H1 (cell line): ENCODE measurements around the gene USPL1. TPM values are rescaled to one million over a fixed set of nuclear protein-coding genes. Genes with fewer than 3 reads are reported as not detected.

Experiments used
- CTCF ChIA-PET: fragments of 300-600 bp; sonication (Branson Sonifier 250); formaldehyde crosslinking; loops from one replicate; lab custom pipeline; 2021; ENCODE audit not compliant: partially characterized antibody; lab: Charles Lee
- POLR2A ChIA-PET: fragments of 300-600 bp; sonication (Branson Sonifier 250); formaldehyde crosslinking; loops from one replicate; lab custom pipeline; 2021; ENCODE audit warnings: inconsistent platforms; ENCODE audit not compliant: partially characterized antibody; lab: Charles Lee
- DNase-seq, 2 experiments: peaks; one replicate each; pipeline versions ENCODE4 v3.0.0 to v3.0.0-alpha.2; 2010 to 2022; ENCODE audit warnings: low spot score in 2 of 2, low read depth in 1 of 2, mixed read lengths in 1 of 2
- FAIRE-seq: peaks from 2 replicates; lab custom pipeline; 2011; peaks lifted over from hg19 to GRCh38; lab: Jason Lieb, UNC
- H2AFZ ChIP-seq: 2 replicates; pipeline ENCODE4 v1.8.1; 2012; ENCODE audit warnings: low read length, inconsistent platforms
- H2AK5ac ChIP-seq: 2 replicates; pipeline ENCODE4 v1.6.1; 2013; ENCODE audit warnings: low read depth, low read length
- H2BK120ac ChIP-seq: replicated peaks from 2 replicates; pipeline ENCODE3; 2013; ENCODE audit warnings: low read depth, low read length, inconsistent platforms
- H2BK12ac ChIP-seq: 2 replicates; pipeline ENCODE4 v1.6.1; 2013; ENCODE audit warnings: low read depth, low read length
- H2BK15ac ChIP-seq: 2 replicates; pipeline ENCODE4 v1.6.1; 2013; ENCODE audit warnings: low read length
- H2BK20ac ChIP-seq: 2 replicates; pipeline ENCODE4 v1.6.1; 2013; ENCODE audit warnings: low read length
- H2BK5ac ChIP-seq: 2 replicates; pipeline ENCODE4 v1.6.1; 2013; ENCODE audit warnings: low read depth, low read length
- H3K14ac ChIP-seq: 2 replicates; pipeline ENCODE4 v1.6.1; 2013; ENCODE audit warnings: inconsistent platforms; ENCODE audit not compliant: insufficient read length
- H3K18ac ChIP-seq: 2 replicates; pipeline ENCODE4 v1.6.1; 2013; ENCODE audit warnings: low read length; ENCODE audit errors: extremely low read depth
- H3K23ac ChIP-seq: 2 replicates; pipeline ENCODE4 v1.6.1; 2013; ENCODE audit warnings: inconsistent platforms; ENCODE audit not compliant: insufficient read length
- H3K23me2 ChIP-seq: 2 replicates; pipeline ENCODE4 v1.6.1; 2013; ENCODE audit warnings: low read depth, low read length
- H3K27ac ChIP-seq: 2 replicates; pipeline ENCODE4 v1.6.1; 2011; ENCODE audit warnings: low read depth, low read length, inconsistent platforms
- H3K27me3 ChIP-seq, 4 experiments: replicated peaks in 1 of 4; 1 replicate in 1 of 4; 2 replicates in 3 of 4; pipeline versions ENCODE4 v1.6.1 to v1.8.1; 2011 to 2013; ENCODE audit warnings: low read length in 3 of 4, mild to moderate bottlenecking in 3 of 4, inconsistent platforms in 2 of 4, mixed read lengths in 2 of 4, moderate library complexity in 1 of 4; ENCODE audit not compliant: control insufficient read depth in 3 of 4, insufficient read depth in 3 of 4; ENCODE audit errors: extremely low read depth in 1 of 4
- H3K36me3 ChIP-seq, 4 experiments: 2 replicates each; pipeline versions ENCODE4 v1.6.1 to v1.8.1; 2011 to 2013; ENCODE audit warnings: mild to moderate bottlenecking in 4 of 4, low read length in 3 of 4, moderate library complexity in 2 of 4, control low read depth in 1 of 4, inconsistent platforms in 1 of 4; ENCODE audit not compliant: insufficient read depth in 4 of 4, control insufficient read depth in 2 of 4
- H3K4ac ChIP-seq: replicated peaks from 2 replicates; pipeline ENCODE3; 2013; ENCODE audit warnings: low read length, low read depth, mixed read lengths, inconsistent platforms; ENCODE audit not compliant: insufficient read length
- H3K4me1 ChIP-seq, 4 experiments: replicated peaks in 1 of 4; 1 replicate in 1 of 4; 2 replicates in 3 of 4; pipeline versions ENCODE4 v1.6.1 to v1.8.1; 2011 to 2013; ENCODE audit warnings: low read length in 3 of 4, inconsistent platforms in 2 of 4, mixed read lengths in 1 of 4; ENCODE audit not compliant: insufficient read depth in 4 of 4, control insufficient read depth in 3 of 4
- H3K4me2 ChIP-seq, 2 experiments: 2 replicates each; pipeline versions ENCODE4 v1.6.1 to v1.8.1; 2011 to 2013; ENCODE audit warnings: low read depth in 2 of 2, low read length in 2 of 2, control low read depth in 1 of 2, inconsistent platforms in 1 of 2, mild to moderate bottlenecking in 1 of 2; ENCODE audit not compliant: insufficient read depth in 1 of 2
- H3K4me3 ChIP-seq, 4 experiments: fragments of 200-600, 300-600 bp in 1 of 4; sonication (generic), shearing (Covaris generic), sonication (Bioruptor Twin) in 1 of 4; 2 replicates each; pipeline versions ENCODE4 v1.5.1 to v1.8.1; 2011 to 2016; ENCODE audit warnings: low read length in 4 of 4, low read depth in 3 of 4, control low read depth in 2 of 4, inconsistent platforms in 2 of 4, mild to moderate bottlenecking in 2 of 4, mixed read lengths in 1 of 4, moderate library complexity in 1 of 4; ENCODE audit not compliant: insufficient read depth in 2 of 4; ENCODE audit errors: extremely low read depth in 1 of 4
- H3K56ac ChIP-seq: replicated peaks from 2 replicates; pipeline ENCODE3; 2013; ENCODE audit warnings: low read depth, mild to moderate bottlenecking, mixed read lengths, low read length, inconsistent platforms; ENCODE audit not compliant: insufficient read length
- H3K79me1 ChIP-seq: 2 replicates; pipeline ENCODE4 v1.6.1; 2013; ENCODE audit warnings: low read depth, low read length, control low read depth
- H3K79me2 ChIP-seq, 2 experiments: 2 replicates each; pipeline versions ENCODE4 v1.6.1 to v1.8.1; 2012 to 2013; ENCODE audit warnings: low read length in 2 of 2, mild to moderate bottlenecking in 2 of 2, inconsistent platforms in 1 of 2; ENCODE audit not compliant: insufficient read depth in 2 of 2, control insufficient read depth in 1 of 2
- H3K9ac ChIP-seq, 4 experiments: replicated peaks in 1 of 4; 1 replicate in 1 of 4; 2 replicates in 3 of 4; pipeline versions ENCODE4 v1.6.1 to v1.8.1; 2011 to 2013; ENCODE audit warnings: low read depth in 3 of 4, low read length in 3 of 4, control low read depth in 2 of 4, mild to moderate bottlenecking in 2 of 4, moderate library complexity in 2 of 4, inconsistent platforms in 1 of 4; ENCODE audit errors: extremely low read depth in 1 of 4
- H3K9me3 ChIP-seq, 2 experiments: 2 replicates each; pipeline versions ENCODE4 v1.6.1 to v1.8.1; 2012 to 2013; ENCODE audit warnings: mild to moderate bottlenecking in 2 of 2, moderate library complexity in 2 of 2, control low read depth in 1 of 2, inconsistent platforms in 1 of 2, low read depth in 1 of 2, low read length in 1 of 2, mixed read lengths in 1 of 2; ENCODE audit not compliant: insufficient read depth in 2 of 2
- H4K20me1 ChIP-seq, 2 experiments: replicated peaks in 1 of 2; 2 replicates each; pipeline versions ENCODE3 to v1.8.1; 2011 to 2013; ENCODE audit warnings: inconsistent platforms in 2 of 2, low read length in 2 of 2, mild to moderate bottlenecking in 1 of 2; ENCODE audit not compliant: insufficient read depth in 2 of 2, control insufficient read depth in 1 of 2
- H4K5ac ChIP-seq: 2 replicates; pipeline ENCODE4 v1.6.1; 2013; ENCODE audit warnings: low read length, low read depth, mixed read lengths, inconsistent platforms; ENCODE audit not compliant: insufficient read length
- H4K8ac ChIP-seq: 2 replicates; pipeline ENCODE4 v1.8.0; 2013; ENCODE audit warnings: mild to moderate bottlenecking, moderate library complexity, low read length, inconsistent platforms; ENCODE audit not compliant: insufficient read depth; ENCODE audit errors: extremely low read depth
- H4K91ac ChIP-seq: replicated peaks from 2 replicates; pipeline ENCODE3; 2013; ENCODE audit warnings: low read length, mixed read lengths, inconsistent platforms; ENCODE audit not compliant: insufficient read length
- ASH2L ChIP-seq: fragments of 200-600, 300-600 bp; sonication (generic); IDR thresholded peaks from one replicate; pipeline ENCODE4 v1.7.1; 2017; ENCODE audit warnings: low read length
- CBX5 ChIP-seq: fragments of 300-800, 300-1000 bp; sonication (generic); IDR thresholded peaks from 2 replicates; pipeline ENCODE4 v1.7.1; 2016; ENCODE audit warnings: antibody characterized with exemption, low read length, low read depth
- CHD1 ChIP-seq: IDR thresholded peaks from 2 replicates; pipeline ENCODE4 v1.6.1; 2012; ENCODE audit warnings: low read depth, low read length, improper control_type of control experiment
- E2F6 ChIP-seq: IDR thresholded peaks from 2 replicates; pipeline ENCODE4 v1.6.1; 2012; ENCODE audit warnings: inconsistent platforms
- EGR1 ChIP-seq: IDR thresholded peaks from 2 replicates; pipeline ENCODE4 v1.6.1; 2011; ENCODE audit warnings: low read depth, low read length, borderline replicate concordance
- EP300 ChIP-seq, 2 experiments: IDR thresholded peaks; 1 replicate in 1 of 2; 2 replicates in 1 of 2; pipeline ENCODE4 v1.6.1; 2011 to 2012; ENCODE audit warnings: low read depth in 2 of 2, low read length in 2 of 2, mild to moderate bottlenecking in 2 of 2, borderline replicate concordance in 1 of 2, inconsistent platforms in 1 of 2, moderate library complexity in 1 of 2
- HDAC6 ChIP-seq: IDR thresholded peaks from one replicate; pipeline ENCODE4 v1.7.1; 2012; ENCODE audit warnings: low read depth, mild to moderate bottlenecking, inconsistent platforms, low read length, moderate library complexity
- JUND ChIP-seq: IDR thresholded peaks from 2 replicates; pipeline ENCODE4 v1.6.1; 2011; ENCODE audit warnings: mild to moderate bottlenecking, improper control_type of control experiment, low read length
- KDM5A ChIP-seq: fragments of 200-600 bp; IDR thresholded peaks from 2 replicates; pipeline ENCODE4 v1.7.1; 2012; ENCODE audit warnings: mild to moderate bottlenecking, low read length, inconsistent platforms, mixed read lengths
- MAX ChIP-seq: IDR thresholded peaks from 2 replicates; pipeline ENCODE4 v1.6.1; 2012; ENCODE audit warnings: inconsistent platforms
- PHF8 ChIP-seq: fragments of 200-600 bp; sonication (generic); conservative IDR thresholded peaks from 2 replicates; pipeline ENCODE4 v1.7.1; 2012; ENCODE audit warnings: low read depth, mild to moderate bottlenecking, inconsistent platforms, low read length, moderate library complexity
- POLR2AphosphoS5 ChIP-seq: IDR thresholded peaks from 2 replicates; pipeline ENCODE4 v1.6.1; 2011; ENCODE audit warnings: low read depth, low read length
- TBP ChIP-seq: IDR thresholded peaks from 2 replicates; pipeline ENCODE4 v1.6.1; 2011; ENCODE audit warnings: low read depth, low read length, improper control_type of control experiment
- WGBS, 2 experiments: shearing (Covaris generic) in 1 of 2; methylation state at CpG; one replicate each; pipeline versions ENCODE4 v1.1.6 to v1.1.7; 2013 to 2015; ENCODE audit warnings: low lambda C conversion rate in 2 of 2, mixed read lengths in 2 of 2, inconsistent platforms in 1 of 2, low coverage in 1 of 2, missing lambda C conversion rate in 1 of 2; ENCODE audit not compliant: insufficient replicate concordance in 2 of 2, insufficient coverage in 1 of 2, insufficient read length in 1 of 2; ENCODE audit errors: extremely low coverage in 1 of 2, missing lambda C conversion rate in 1 of 2; 5-methylcytosine and 5-hydroxymethylcytosine counted together
- polyA plus RNA-seq, 7 experiments: library from polyadenylated mRNA; depleted of rRNA in 3 of 7; stranded (reverse) in 5 of 7; unstranded in 2 of 7; fragments of >200 nt in 5 of 7; fragments of 200-250 nt in 2 of 7; gene quantifications; 1 replicate in 5 of 7; 2 replicates in 1 of 7; 4 replicates in 1 of 7; pipeline versions ENCODE4 v1.2.1 to v1.2.3, GENCODE V29; 2011 to 2013; ENCODE audit warnings: missing spikeins in 2 of 7, mixed read lengths in 2 of 7
- total RNA-seq: library from RNA; stranded (reverse); fragmentation: NEBNext Ultra II Directional; extraction: Animal tissue kit (Norgen Biotek cat#: 25700); gene quantifications from 2 replicates; pipeline ENCODE4 v1.2.1, GENCODE V29; 2021
- TF ChIP-seq, protein P1 (sequence below): IDR thresholded peaks from 2 replicates; pipeline ENCODE4 v1.6.1; 2011; ENCODE audit warnings: low read depth, mild to moderate bottlenecking, low read length; ENCODE audit not compliant: insufficient read depth

Gene USPL1
- total and polyA plus RNA-seq, 2 of the 8 experiments (the other 6 are each of a cell fraction or from before 2014, with no cell fraction given) = 6.3 to 17.1 TPM

GRCh38 chr13:30689752-30690151 is 72.0 kb downstream of the USPL1 start:
- Histone ChIP-seq H3K18ac (no peak overlapping the region), H2AK5ac (no peak overlapping the region), H3K14ac (no peak overlapping the region), H3K9ac (no peak overlapping the region), H3K23ac (no peak overlapping the region), H3K27ac (no peak overlapping the region), H2BK15ac (no peak overlapping the region), H3K27me3 (no peaks in the 10 kb centered on the region), H2AFZ (no peak overlapping the region), H3K4me3 (no peak overlapping the region), H4K5ac (no peak overlapping the region), H3K36me3 (no peaks in the 10 kb centered on the region), H2BK5ac (no peak overlapping the region), H3K4me1 (no peaks in the 10 kb centered on the region), H2BK12ac (no peak overlapping the region), H4K20me1 (no peaks in the 10 kb centered on the region), H3K79me2 (no peaks in the 10 kb centered on the region), H3K4ac (no peak overlapping the region), H3K9me3 (no peaks in the 10 kb centered on the region), H3K79me1 (no peaks in the 10 kb centered on the region), H2BK120ac (no peak overlapping the region), H3K4me2 (no peak overlapping the region), H3K23me2 (no peaks in the 10 kb centered on the region), H4K8ac (peak overlapping the region; percentile 9; the same call in 1 of the 2 replicates), H3K56ac (no peak overlapping the region), H4K91ac (no peak overlapping the region), H2BK20ac (no peak overlapping the region)
- ChIA-PET POLR2A (no interaction called here), CTCF (interaction anchor here (1.3 kb wide), 1 partner anchor 8 kb away, joined by 5 read pairs; no protein-coding TSS in a partner anchor)
- 89% methylated on average over 14 of the region's 14 CpGs; no CpG with 5 or more reads in 1 of the 2 experiments for WGBS, 2 experiments
- DNase-seq (no peak), FAIRE-seq (no peak)
- no peak for TF ChIP-seq ASH2L
- no peak for TF ChIP-seq MAX
- no peak for TF ChIP-seq E2F6
- TF ChIP-seq EGR1 = no peak
- TF ChIP-seq POLR2AphosphoS5 = no peak
- no peak for TF ChIP-seq CHD1
- TF ChIP-seq PHF8 = no peak
- TF ChIP-seq KDM5A = no peak
- TF ChIP-seq CBX5 = no peak
- no peak for TF ChIP-seq EP300 (IDR thresholded peaks at IDR 0.05; ENCODE audit: borderline replicate concordance in 1 of 2, low read depth in 2 of 2, low read length in 2 of 2)
- TF ChIP-seq JUND = no peak
- no peak for TF ChIP-seq TBP
- TF ChIP-seq, protein P1, sequence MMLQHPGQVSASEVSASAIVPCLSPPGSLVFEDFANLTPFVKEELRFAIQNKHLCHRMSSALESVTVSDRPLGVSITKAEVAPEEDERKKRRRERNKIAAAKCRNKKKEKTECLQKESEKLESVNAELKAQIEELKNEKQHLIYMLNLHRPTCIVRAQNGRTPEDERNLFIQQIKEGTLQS = no peak
- TF ChIP-seq HDAC6 = no peak
